Measurements from ENCODE around the gene CMC2.
A peak's percentile ranks its signal among the peaks of the same experiment; 100 is the strongest.

CMC2 gene

GRCh38 chr16:80924372-80924978, 82.2 kb downstream of the CMC2 start:
- peak; percentile 77 for DNase-seq

- no peak for DNase-seq
These were observed 83.3 kb downstream of the CMC2 start for GRCh38 chr16:80923356-80923755.
